Dendritic cell treated with granulocyte-macrophage colony-stimulating factor and Interleukin-4, amounts not matched to agents 40 ng/mL and 50 ng/mL, for 4 days (primary cell): ENCODE data around the gene UROC1.

Source experiments
- H3K27ac Mint-ChIP-seq: one replicate; pipeline ENCODE4 v1.8.0; 2022; ENCODE audit warnings: mild to moderate bottlenecking, mixed read lengths
- H3K27me3 Mint-ChIP-seq: one replicate; pipeline ENCODE4 v1.8.0; 2022; ENCODE audit warnings: mild to moderate bottlenecking, mixed read lengths
- H3K36me3 Mint-ChIP-seq: one replicate; pipeline ENCODE4 v1.8.0; 2022; ENCODE audit warnings: low read depth, mixed read lengths
- H3K4me1 Mint-ChIP-seq: one replicate; pipeline ENCODE4 v1.8.0; 2022; ENCODE audit warnings: low read depth, mixed read lengths
- H3K4me3 Mint-ChIP-seq: one replicate; pipeline ENCODE4 v1.8.0; 2022; ENCODE audit warnings: mild to moderate bottlenecking, moderate library complexity, mixed read lengths
- H3K9me3 Mint-ChIP-seq: one replicate; pipeline ENCODE4 v1.8.0; 2022; ENCODE audit warnings: mixed read lengths
- intact Hi-C: fragments of 100-400 bp; cut with micrococcal nuclease; formaldehyde crosslinking; loops from one replicate; pipeline ENCODE4 v1.15.0; 2022

The UROC1 gene

DNA sequence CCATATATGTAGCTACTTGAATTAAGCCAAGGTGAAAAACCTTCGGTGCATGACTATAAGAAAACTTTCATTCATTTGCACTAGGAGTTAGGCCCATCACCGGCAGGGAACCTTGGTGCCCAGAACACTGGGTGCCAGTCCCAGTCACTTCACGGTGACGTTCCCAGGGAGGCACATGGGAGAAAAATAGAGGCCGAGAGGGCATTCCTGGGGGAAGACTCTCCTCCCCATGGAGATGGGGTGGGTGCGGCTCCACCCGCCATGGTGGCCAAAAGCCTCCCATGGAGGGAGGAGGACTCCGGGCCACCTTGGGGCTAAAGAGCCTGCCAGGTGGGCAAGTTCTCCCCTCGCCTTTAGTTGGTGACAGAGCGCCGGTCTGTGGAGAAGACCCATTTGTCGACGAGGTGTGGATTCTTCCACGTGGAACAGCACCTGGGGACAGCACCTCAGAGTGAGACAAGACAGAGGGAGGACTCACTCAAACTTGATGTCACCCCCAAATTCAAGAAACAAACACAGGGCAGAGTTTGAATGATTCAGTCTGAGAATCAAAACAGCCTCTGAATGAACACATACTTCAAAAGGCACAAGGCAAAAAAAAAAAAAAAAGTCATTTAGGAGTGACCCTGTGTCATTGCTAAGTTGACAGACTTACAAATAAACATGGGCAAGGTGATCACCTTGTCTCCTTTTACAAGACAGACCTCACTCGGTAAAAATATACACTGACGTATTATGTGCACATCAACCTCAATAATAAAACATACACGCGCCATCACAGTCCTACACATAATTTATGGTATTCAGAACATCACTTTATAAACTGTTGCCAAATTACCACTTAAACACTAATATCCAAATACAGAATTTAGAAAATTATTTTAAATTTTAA, 80.5 kb downstream of the UROC1 start:
- intact Hi-C loops, result no loop called here

DNA sequence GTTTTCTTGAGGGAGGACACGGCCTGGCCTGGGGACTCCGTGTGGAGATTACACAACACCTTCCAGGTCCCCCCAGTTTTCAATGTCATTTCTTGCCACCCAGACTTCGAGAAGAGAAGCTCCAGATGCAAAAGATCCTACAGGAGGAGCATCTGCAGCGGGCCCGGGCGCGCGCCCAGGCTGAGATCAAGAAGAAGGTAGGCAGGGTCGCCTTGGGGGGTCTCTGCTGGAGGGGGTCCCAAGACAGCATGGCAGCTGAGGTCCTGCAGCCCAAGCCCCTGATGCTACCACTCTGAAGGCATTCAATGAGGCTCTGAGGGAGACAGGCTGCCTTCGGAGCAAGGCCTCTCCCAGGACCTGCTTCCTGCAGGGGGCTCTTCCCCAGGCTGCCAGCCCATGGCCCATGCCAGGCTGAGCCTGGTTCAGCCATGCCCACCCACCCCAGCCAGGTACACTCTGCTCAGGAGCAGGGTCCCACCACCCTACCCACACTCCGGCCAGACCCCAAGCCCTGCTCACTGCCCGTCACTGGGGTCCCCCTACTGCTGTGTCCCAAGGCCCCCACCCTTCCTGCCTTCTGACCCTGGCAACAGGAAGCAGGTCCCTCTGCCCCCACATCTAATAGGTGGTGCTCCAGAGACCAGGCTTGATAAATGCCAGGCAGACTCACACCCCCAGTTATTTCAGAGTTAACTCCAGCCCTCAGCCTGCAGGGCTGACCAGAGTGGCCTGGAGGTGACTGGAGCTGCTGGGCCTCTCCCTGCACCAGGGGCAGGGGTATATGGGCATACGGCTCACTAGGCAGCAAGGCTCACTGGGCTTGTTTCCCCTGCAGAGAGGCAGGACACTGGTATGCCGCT, 81.9 kb downstream of the UROC1 start:
- H3K4me1 Mint-ChIP-seq, result no peaks in the 10 kb centered on the region
- H3K36me3 Mint-ChIP-seq, result peaks cover 86% of the 10 kb centered on the region

More for the DNA sequence above, 80.5 kb downstream of the UROC1 start:
- no peak overlapping the region for H3K27ac Mint-ChIP-seq
- H3K4me1 Mint-ChIP-seq, result no peaks in the 10 kb centered on the region
- H3K9me3 Mint-ChIP-seq, result no peaks in the 10 kb centered on the region
- no peak overlapping the region for H3K4me3 Mint-ChIP-seq
- peaks cover 100% of the 10 kb centered on the region for H3K36me3 Mint-ChIP-seq
- no peaks in the 10 kb centered on the region for H3K27me3 Mint-ChIP-seq

DNA sequence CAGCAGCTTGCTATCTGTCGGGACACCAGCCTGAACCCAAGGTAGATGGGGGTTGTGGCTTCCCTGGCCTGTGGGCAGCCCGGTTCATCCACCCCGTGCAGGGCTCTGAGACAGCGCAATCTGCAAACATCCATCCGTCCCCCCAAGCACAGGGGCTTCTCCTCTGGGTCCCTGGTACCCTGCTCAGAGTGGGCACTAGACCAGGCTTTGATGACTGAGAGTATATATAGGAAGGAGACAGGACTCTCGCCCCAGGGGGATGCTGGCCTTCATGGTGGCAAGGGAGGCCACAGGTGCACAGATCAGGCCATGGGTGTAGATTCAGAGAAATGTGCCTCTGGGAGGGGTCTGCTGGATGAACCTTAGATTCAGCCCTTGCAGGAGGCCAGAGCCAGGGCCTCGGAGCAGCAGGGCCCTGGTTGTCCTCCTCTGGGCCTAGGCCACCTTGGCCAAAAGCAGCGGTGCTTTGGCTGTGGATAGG, 82.6 kb downstream of the UROC1 start:
- Mint-ChIP-seq H3K9me3 (no peaks in the 10 kb centered on the region), H3K27ac (no peak overlapping the region), H3K36me3 (peaks cover 79% of the 10 kb centered on the region)

More for the DNA sequence above, 81.9 kb downstream of the UROC1 start:
- intact Hi-C loops, result no loop called here
- H3K27me3 Mint-ChIP-seq, result no peaks in the 10 kb centered on the region
- H3K27ac Mint-ChIP-seq, result no peak overlapping the region
- H3K4me3 Mint-ChIP-seq, result no peak overlapping the region
- no peaks in the 10 kb centered on the region for H3K9me3 Mint-ChIP-seq

DNA sequence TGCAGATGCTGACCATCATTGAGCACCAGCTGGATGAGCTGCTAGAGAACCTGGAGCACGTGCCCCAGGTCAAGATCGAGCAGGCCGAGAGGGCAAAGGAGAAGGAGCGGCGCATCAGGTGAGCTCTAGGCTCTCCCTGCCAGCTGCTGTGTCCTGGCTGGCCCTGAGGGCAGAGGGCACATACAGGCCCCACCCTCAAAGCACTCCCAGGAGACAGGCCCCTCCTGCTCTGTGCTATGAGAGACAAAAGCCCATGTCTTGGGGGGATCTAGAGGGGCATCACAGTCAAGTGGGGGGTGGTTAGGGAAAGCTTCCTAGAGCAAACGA, 83.3 kb downstream of the UROC1 start:
- Mint-ChIP-seq H3K27ac (no peak overlapping the region), H3K9me3 (no peaks in the 10 kb centered on the region), H3K36me3 (peaks cover 71% of the 10 kb centered on the region), H3K4me3 (no peak overlapping the region), H3K27me3 (no peaks in the 10 kb centered on the region), H3K4me1 (no peaks in the 10 kb centered on the region)
- intact Hi-C loops, result no loop called here

More for the DNA sequence above, 82.6 kb downstream of the UROC1 start:
- intact Hi-C loops, result no loop called here
- H3K4me1 Mint-ChIP-seq, result no peaks in the 10 kb centered on the region
- H3K4me3 Mint-ChIP-seq, result no peak overlapping the region
- no peaks in the 10 kb centered on the region for H3K27me3 Mint-ChIP-seq

DNA sequence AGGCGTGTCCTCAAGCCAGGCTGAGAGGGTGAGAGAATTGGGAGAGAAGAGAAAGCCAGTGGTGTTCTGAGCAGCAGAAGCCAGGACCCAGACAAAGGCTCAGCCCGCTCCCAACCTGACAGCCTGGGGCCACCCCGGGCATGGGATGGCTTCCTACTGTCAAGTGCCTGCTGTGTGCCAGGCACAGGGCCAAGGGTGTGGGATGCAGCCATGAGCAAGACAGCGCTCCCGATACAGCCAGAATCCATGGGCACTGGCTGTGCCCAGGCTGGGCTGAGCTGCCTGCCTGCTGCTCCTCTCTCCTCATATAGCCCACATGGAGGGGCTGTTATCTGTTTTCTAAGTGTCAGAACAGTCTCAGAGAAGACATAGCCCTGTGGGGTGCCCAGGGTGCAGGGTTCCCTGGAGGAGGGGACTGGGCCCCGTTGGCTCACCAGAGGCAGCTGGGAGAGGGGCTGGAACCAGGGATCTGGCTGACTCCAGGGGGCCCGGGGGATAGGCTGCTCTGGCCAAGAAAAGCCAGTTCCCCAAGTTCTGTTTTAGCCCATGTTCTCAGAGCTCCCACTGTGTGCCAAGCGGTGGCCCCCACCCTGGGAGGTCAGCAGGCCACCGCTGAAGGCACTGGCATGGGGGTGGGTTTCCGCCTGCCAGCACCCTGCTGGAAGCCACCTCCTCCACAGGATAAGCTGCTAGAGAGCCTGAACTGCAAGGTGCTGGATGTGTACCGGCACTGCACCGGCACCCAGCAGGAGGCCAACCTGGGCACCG, 83.9 kb downstream of the UROC1 start:
- H3K27me3 Mint-ChIP-seq, result no peaks in the 10 kb centered on the region
- H3K36me3 Mint-ChIP-seq, result peaks cover 66% of the 10 kb centered on the region
- no peak overlapping the region for H3K27ac Mint-ChIP-seq
- no peaks in the 10 kb centered on the region for H3K4me1 Mint-ChIP-seq
- no peak overlapping the region for H3K4me3 Mint-ChIP-seq
- intact Hi-C loops, result no loop called here
- H3K9me3 Mint-ChIP-seq, result no peaks in the 10 kb centered on the region

DNA sequence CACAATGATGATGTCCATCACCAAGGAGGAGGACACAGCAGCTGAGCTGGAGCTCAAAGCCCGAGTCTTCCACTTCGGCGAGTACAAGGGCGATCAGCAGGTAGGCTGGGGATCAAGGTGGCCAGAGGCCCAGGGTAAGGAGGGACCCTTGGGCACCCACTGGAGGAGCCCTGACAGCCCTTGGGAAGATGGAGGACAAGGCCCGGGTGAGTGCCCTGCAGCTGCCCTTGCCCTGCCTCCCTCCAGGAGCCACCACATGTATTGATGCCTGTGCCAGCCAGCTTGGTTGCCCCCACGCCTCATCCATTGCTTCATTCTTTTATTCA, 84.5 kb downstream of the UROC1 start:
- intact Hi-C loops, result no loop called here
- H3K27ac Mint-ChIP-seq, result no peak overlapping the region
- H3K36me3 Mint-ChIP-seq, result peaks cover 60% of the 10 kb centered on the region
- no peaks in the 10 kb centered on the region for H3K4me1 Mint-ChIP-seq
- H3K4me3 Mint-ChIP-seq, result no peak overlapping the region
- H3K9me3 Mint-ChIP-seq, result no peaks in the 10 kb centered on the region
- no peaks in the 10 kb centered on the region for H3K27me3 Mint-ChIP-seq

DNA sequence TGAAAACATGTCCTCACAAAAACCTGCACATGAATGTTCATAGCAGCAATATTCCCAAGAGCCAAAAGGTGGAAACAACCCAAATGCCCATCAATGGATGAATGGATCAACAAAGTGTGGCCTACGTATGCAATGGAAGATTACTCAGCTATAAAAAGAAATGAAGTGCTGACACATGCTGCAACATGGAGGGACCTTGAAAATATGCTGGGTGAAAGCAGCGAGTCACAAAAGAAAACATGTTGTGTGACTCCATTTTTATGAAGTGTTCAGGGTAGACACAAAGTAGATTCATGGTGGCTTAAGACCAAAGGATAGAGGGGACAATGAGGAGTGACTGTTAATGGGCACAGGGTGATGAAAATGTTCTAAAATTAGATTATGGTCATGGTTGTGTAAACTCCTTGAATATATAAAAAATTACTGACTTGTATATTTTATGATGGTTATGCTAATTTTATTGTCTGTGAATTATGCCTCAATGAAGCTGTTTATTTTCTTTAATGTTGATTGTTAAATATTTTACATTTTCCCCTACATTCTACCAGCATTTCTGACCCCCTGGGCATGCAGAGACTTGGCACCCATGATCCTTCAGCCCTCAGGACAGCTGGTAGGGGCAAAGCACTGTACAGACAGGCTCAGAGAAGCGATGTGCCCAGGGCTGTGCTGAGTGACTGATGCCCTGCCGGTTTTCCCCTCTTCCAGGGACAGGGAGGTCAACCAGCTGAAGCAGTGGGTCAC, 85.0 kb downstream of the UROC1 start:
- intact Hi-C loops, result no loop called here
- peaks cover 54% of the 10 kb centered on the region for H3K36me3 Mint-ChIP-seq
- no peaks in the 10 kb centered on the region for H3K9me3 Mint-ChIP-seq
- no peaks in the 10 kb centered on the region for H3K4me1 Mint-ChIP-seq
- no peaks in the 10 kb centered on the region for H3K27me3 Mint-ChIP-seq
- H3K4me3 Mint-ChIP-seq, result no peak overlapping the region
- no peak overlapping the region for H3K27ac Mint-ChIP-seq
